Hepatocyte (in vitro differentiated cells): Measurements from ENCODE around the gene MAFB.

ENCODE experiments used
- CTCF ChIP-seq: fragments of 200-600 bp; sonication (generic); IDR thresholded peaks from 2 replicates; pipeline ENCODE4 v1.5.1; 2016; ENCODE audit warnings: antibody characterized with exemption, mild to moderate bottlenecking; ENCODE audit not compliant: poor library complexity
- EZH2 ChIP-seq: fragments of 200-600 bp; sonication (generic); IDR thresholded peaks from 2 replicates; pipeline ENCODE4 v1.6.1; 2016; ENCODE audit warnings: antibody characterized with exemption, mild to moderate bottlenecking, borderline replicate concordance
- EZH2phosphoT487 ChIP-seq: fragments of 200-600 bp; sonication (generic); IDR thresholded peaks from one replicate; pipeline ENCODE4 v1.6.1; 2018; ENCODE audit warnings: antibody characterized with exemption, mild to moderate bottlenecking, low read depth, moderate library complexity; ENCODE audit not compliant: unreplicated experiment, severe bottlenecking

- TF ChIP-seq CTCF = no peak
- TF ChIP-seq EZH2 = no peak
- TF ChIP-seq EZH2phosphoT487 = no peak
These were observed 20.4 kb downstream of the MAFB start for GRCh38 chr20:40668449-40669228.
